GM13976 (cell line): ENCODE data around the gene ARID5B.

Experiments used
- DNase-seq: peaks from one replicate; pipeline ENCODE4 v3.0.0; 2012; ENCODE audit warnings: low spot score
- in situ Hi-C: fragments of 300-500 bp; cut with MboI; formaldehyde crosslinking; loops from one replicate; pipeline ENCODE4 v1.12.0; 2022; ENCODE audit warnings: low sequenced_read_pairs, mixed read lengths, inconsistent platforms; ENCODE audit not compliant: unreplicated experiment
- TF ChIP-seq, protein P1 (sequence below): IDR thresholded peaks from 2 replicates; pipeline ENCODE4 v1.5.1; 2012; ENCODE audit warnings: borderline replicate concordance, mild to moderate bottlenecking; ENCODE audit not compliant: insufficient read depth; ENCODE audit errors: extremely low read depth, missing control alignments, control extremely low read depth

The ARID5B gene

DNA sequence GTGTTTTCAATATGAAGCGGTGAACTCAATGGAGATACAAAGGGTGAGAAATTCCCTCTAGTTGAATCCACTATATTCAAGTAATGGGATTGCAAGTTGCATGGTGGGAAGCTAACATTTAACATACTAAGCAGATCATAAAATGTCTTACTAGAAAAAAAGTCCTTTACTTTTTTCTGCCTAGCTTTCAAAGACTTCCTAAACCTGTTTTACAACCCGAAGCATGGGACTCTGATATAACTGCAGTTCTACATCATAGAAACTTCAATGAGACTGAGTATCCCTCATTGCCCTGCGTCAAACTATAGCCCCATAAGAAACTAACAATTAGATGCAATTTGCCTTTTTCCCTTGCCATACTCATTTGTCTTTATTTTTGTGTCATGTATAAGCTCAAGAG lies 187.3 kb downstream of the ARID5B start:
- TF ChIP-seq, protein P1, sequence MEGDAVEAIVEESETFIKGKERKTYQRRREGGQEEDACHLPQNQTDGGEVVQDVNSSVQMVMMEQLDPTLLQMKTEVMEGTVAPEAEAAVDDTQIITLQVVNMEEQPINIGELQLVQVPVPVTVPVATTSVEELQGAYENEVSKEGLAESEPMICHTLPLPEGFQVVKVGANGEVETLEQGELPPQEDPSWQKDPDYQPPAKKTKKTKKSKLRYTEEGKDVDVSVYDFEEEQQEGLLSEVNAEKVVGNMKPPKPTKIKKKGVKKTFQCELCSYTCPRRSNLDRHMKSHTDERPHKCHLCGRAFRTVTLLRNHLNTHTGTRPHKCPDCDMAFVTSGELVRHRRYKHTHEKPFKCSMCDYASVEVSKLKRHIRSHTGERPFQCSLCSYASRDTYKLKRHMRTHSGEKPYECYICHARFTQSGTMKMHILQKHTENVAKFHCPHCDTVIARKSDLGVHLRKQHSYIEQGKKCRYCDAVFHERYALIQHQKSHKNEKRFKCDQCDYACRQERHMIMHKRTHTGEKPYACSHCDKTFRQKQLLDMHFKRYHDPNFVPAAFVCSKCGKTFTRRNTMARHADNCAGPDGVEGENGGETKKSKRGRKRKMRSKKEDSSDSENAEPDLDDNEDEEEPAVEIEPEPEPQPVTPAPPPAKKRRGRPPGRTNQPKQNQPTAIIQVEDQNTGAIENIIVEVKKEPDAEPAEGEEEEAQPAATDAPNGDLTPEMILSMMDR = no peak

DNA sequence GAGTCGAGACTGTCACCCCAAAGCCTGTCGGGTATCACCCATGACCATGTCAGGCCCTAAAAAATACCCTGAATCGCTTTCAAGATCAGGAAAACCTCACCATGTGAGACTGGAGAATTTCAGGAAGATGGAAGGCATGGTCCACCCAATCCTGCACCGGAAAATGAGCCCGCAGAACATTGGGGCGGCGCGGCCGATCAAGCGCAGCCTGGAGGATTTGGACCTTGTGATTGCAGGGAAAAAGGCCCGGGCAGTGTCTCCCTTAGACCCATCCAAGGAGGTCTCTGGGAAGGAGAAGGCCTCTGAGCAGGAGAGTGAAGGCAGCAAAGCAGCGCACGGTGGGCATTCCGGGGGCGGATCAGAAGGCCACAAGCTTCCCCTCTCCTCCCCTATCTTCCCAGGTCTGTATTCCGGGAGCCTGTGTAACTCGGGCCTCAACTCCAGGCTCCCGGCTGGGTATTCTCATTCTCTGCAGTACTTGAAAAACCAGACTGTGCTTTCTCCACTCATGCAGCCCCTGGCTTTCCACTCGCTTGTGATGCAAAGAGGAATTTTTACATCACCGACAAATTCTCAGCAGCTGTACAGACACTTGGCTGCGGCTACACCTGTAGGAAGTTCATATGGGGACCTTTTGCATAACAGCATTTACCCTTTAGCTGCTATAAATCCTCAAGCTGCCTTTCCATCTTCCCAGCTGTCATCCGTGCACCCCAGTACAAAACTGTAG lies 191.0 kb downstream of the ARID5B start:
- in situ Hi-C loops = no loop called here
- TF ChIP-seq, protein P1 = no peak

More for the DNA sequence above, 187.3 kb downstream of the ARID5B start:
- no peak for DNase-seq
- in situ Hi-C loops = no loop called here

DNA sequence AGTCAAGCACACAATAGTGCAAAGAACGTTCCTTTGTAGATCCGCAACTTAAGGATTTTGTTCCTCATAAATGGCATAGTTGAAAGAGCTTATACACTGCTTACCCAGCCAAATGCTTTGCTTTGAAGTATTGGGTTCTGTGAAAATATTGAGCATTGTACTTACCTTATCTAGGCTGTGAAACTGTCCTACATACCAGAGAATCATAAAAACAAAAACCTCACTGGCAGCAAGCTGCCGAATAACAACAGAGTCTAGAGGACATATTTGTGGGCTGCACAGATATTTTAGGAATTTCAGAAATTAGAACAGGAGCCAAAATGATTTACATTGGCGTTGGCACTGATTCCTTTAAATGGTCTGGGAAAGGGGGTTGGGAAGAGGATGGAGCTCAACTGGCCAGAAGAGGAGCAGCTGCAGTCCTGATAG lies 192.4 kb downstream of the ARID5B start:
- no peak for DNase-seq
- TF ChIP-seq, protein P1 = no peak
- in situ Hi-C loops = no loop called here

More for the DNA sequence above, 191.0 kb downstream of the ARID5B start:
- DNase-seq = no peak

DNA sequence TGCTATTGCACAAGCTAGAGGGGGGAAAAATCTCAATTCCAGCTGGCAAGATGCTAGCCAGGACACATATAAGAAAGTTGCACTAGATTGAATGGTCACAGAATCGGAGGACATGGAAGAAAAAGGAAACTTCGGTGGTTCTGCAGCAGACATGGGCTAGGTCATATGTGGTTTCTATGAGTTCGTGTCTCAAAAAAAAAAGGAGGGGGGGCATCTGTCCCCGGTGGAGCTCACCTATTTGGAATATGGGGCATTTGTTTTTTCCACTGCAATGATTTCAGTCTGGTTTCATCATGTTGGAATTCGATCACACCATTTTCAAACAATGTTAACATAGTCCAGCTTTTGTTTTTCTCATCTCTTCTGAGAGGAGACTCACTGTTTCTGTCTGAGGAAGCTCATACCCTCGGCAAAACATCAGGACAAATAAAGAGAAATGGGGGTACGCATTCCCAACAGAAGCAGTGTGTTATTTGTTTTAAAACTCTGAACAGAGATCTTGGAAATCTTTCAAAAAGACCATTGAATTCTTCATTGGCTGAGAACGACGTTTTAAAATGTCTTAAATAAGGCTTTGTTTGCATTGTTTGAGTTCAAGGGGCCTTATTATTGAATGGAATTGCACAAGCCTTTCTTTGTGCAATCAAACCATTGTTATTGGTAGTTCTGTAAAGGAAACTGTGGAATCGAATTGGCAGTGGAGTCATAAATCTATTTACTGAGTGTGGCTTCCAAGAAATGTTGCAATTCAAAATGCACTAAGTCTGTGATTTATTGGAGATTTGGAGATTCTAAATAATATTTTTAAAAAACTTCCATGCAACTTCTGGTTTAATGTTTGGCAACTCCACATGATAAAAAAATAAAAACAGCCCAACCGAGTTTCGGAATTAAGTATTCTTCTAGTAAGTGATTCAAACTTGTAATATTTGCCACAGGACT lies 194.0 kb downstream of the ARID5B start:
- DNase-seq = no peak
- in situ Hi-C loops = no loop called here
- TF ChIP-seq, protein P1 = no peak

DNA sequence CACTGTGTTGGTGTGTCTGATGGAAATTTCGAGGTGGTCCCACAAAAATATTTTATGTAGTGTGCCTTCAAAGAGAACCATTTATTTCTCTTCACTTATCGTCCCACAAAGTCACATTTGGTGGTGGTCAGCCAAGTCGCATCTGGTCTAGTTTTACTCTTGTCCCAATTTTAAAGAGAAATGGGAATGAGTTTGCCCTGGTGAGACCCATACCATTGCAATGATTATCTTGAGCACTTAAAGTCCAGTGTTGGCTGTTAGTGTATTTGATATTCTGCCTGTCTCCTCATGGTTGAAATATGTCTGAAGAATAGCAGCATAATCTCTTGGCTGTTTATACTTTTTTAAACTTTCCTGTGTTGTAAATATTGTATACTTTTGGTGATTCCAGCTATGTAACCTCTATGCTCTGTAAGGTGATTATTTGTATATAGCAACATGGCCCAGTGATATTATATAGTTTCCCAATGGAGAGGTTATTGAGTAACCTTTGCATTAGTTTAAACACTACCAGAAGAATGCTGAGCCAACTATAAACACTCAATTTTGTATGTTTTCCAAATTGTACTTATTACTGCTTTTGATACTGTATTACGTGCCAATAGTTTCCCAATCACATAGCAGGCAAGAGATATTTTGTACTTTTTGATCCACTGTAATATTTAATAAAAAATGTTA lies 194.9 kb downstream of the ARID5B start:
- TF ChIP-seq, protein P1 = no peak
- in situ Hi-C loops = no loop called here
- no peak for DNase-seq
